Astrocyte of the cerebellum (primary cell): ENCODE measurements around the gene NPTN.
"Not testable (repeated sequence)": the region's sequence is repeated elsewhere in the genome, so short reads cannot be mapped to it uniquely, and the experiment has no call there.

ENCODE experiments used
- DNase-seq: peaks from one replicate; pipeline ENCODE4 v3.0.0-alpha.2; 2011; ENCODE audit warnings: low read depth
- H3K4me3 ChIP-seq: 2 replicates; pipeline ENCODE4 v1.5.1; 2011; ENCODE audit warnings: mild to moderate bottlenecking, low read depth, low read length, moderate library complexity
- in situ Hi-C: cut with HindIII; loops from 2 replicates; pipeline ENCODE4 v1.10.0; 2017; ENCODE audit warnings: low sequenced_read_pairs
- TF ChIP-seq, protein P1 (sequence below): IDR thresholded peaks from 2 replicates; pipeline ENCODE4 v1.5.1; 2012; ENCODE audit warnings: low read length, low read depth, moderate library complexity, mild to moderate bottlenecking; ENCODE audit errors: missing control alignments

The NPTN gene

DNA sequence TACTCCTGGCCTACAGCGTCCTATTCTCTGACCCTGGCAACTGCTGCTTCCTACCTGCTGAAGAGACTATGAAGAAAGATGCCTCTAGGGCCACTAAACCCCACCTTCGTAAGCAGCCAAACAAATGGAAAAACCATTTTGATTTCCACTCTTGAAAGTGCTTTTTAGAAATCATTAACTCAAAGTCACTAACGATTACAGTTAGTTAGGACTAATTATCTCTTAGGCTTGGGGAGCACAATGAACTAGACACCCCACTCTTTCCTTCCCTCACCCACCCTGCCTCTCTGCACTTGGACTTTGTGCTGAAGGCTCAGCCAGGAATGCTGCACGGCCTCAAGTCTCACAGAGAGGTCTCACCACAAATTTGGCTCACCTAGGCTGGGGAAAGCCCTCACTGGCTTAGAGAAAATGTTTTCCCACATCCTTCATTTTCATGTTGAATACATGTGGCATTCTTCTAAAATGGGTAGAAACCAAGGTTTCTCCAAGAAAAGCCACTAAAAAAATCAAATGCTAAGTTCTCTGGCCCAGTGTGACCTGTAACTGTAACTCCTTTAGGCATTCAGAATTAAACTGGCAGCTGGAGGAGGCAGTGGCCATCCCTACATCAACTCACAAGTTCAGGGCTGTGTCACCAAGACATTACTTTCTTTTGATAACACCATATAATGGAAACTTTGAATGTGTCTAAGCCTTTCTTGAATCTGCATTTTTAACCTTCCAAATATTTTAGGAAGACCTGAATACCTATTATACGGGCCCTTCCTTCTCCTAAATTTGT is 47.1 kb downstream of the NPTN start:
- no peak overlapping the region for H3K4me3 ChIP-seq
- in situ Hi-C loops = no loop called here
- TF ChIP-seq, protein P1, sequence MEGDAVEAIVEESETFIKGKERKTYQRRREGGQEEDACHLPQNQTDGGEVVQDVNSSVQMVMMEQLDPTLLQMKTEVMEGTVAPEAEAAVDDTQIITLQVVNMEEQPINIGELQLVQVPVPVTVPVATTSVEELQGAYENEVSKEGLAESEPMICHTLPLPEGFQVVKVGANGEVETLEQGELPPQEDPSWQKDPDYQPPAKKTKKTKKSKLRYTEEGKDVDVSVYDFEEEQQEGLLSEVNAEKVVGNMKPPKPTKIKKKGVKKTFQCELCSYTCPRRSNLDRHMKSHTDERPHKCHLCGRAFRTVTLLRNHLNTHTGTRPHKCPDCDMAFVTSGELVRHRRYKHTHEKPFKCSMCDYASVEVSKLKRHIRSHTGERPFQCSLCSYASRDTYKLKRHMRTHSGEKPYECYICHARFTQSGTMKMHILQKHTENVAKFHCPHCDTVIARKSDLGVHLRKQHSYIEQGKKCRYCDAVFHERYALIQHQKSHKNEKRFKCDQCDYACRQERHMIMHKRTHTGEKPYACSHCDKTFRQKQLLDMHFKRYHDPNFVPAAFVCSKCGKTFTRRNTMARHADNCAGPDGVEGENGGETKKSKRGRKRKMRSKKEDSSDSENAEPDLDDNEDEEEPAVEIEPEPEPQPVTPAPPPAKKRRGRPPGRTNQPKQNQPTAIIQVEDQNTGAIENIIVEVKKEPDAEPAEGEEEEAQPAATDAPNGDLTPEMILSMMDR = no peak
- DNase-seq = no peak

DNA sequence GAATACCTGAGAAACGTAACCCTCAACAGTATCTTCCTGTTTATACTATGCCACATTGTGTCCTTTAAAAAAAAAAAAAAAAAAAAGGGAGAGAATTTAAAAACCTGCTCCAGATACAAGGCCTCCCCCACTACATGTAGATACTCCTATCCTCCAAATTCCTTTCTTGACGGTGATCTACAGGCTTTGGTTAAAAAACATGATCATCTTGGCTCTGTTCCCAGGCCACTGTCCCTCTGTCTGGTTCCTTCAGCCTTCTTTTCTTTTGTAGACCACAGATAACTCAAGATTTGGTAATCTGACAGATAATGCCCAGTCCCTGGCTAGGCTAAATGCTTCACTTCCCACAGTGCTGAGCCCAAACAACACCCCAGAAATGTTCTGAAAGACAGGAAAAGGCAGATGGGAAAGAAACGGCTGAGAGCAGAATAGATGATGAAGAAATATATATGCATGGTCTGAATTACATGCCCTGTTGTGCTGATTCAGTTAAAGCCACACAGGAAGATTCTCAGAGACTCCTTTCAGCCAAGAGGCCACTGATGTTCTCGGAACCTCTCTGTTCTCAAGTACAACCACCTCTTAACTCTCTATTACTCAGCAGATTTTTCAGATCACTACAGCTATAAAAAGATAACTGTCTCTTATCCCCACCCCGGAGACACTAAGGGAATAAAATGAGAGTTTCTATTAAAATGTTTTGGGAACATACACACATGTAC is 48.3 kb downstream of the NPTN start:
- TF ChIP-seq, protein P1 = no peak
- H3K4me3 ChIP-seq = no peak overlapping the region
- in situ Hi-C loops = no loop called here
- no peak for DNase-seq

- no peak for DNase-seq
- in situ Hi-C loops = no loop called here
- TF ChIP-seq, protein P1 = no peak
- H3K4me3 ChIP-seq = no peak overlapping the region
Measured at GRCh38 chr15:73583544-73583943, 49.6 kb downstream of the NPTN start.

DNA sequence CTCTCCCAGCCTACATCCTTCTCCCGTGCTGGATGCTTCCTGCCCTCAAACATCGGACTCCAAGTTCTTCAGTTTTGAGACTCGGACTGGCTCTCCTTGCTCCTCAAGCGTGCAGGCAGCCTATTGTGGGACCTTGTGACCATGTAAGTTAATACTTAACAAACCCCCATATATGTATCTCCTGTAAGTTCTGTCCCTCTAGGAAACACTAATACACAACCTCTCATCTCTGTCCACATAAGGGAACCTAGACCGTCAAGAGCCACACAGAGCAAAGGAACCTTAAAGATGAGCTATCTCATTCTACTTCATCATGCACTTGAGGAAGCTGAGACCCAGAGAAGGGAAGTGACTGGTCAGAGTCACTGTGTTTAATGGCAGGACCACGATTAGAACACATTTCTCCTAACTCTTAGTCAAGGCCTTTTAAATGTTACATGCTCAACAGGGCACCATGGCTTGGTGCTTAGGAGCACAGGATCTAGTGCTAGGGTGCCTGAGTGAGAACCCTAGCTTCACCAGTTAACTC is 50.3 kb downstream of the NPTN start:
- no peak overlapping the region for H3K4me3 ChIP-seq
- no peak for DNase-seq
- in situ Hi-C loops = no loop called here
- TF ChIP-seq, protein P1 = no peak

GRCh38 chr15:73578026-73578425 is 55.2 kb downstream of the NPTN start:
- TF ChIP-seq, protein P1 = no peak
- DNase-seq = no peak
- in situ Hi-C loops = no loop called here
- no peak overlapping the region for H3K4me3 ChIP-seq

GRCh38 chr15:73577593-73577992 is 55.6 kb downstream of the NPTN start:
- H3K4me3 ChIP-seq, in situ Hi-C loops, DNase-seq: not testable (repeated sequence)
